GM23338 (cell line): ENCODE results near the gene CACNA1C. TPM values are rescaled to one million over a fixed set of nuclear protein-coding genes. Genes with fewer than 3 reads are reported as not detected.
A peak's percentile ranks its signal among the peaks of the same experiment; 100 is the strongest.

Experiments used
- ATAC-seq: fragments of 200-7000 bp; cut with Tn5 transposase; 3 replicates; pipeline ENCODE4 v1.9.1; 2020
- DNase-seq: peaks from one replicate; pipeline ENCODE4 v3.0.0-alpha.2; 2015; ENCODE audit warnings: low spot score
- H2AFZ ChIP-seq: fragments of 200-600 bp; sonication (generic); 2 replicates; pipeline ENCODE4 v1.8.0; 2016; ENCODE audit warnings: antibody characterized with exemption, mild to moderate bottlenecking, moderate library complexity
- H3F3A ChIP-seq: fragments of 200-600 bp; sonication (generic); replicated peaks from 2 replicates; pipeline ENCODE4 v1.8.0; 2017; ENCODE audit warnings: antibody characterized with exemption, mixed run types, low read depth
- H3K27ac ChIP-seq: fragments of 200-600 bp; sonication (generic); 2 replicates; pipeline ENCODE4 v1.6.1; 2016; ENCODE audit warnings: low read depth
- H3K27me3 ChIP-seq: fragments of 200-600 bp; sonication (generic); 2 replicates; pipeline ENCODE4 v1.8.0; 2016; ENCODE audit warnings: mild to moderate bottlenecking, mixed run types, moderate library complexity; ENCODE audit not compliant: insufficient read depth
- H3K36me3 ChIP-seq: fragments of 200-600 bp; sonication (generic); 2 replicates; pipeline ENCODE4 v1.8.0; 2016; ENCODE audit warnings: mild to moderate bottlenecking; ENCODE audit not compliant: insufficient read depth
- H3K4me1 ChIP-seq: fragments of 200-600 bp; sonication (generic); 2 replicates; pipeline ENCODE4 v1.8.0; 2016; ENCODE audit warnings: mild to moderate bottlenecking, moderate library complexity; ENCODE audit not compliant: insufficient read depth
- H3K4me2 ChIP-seq: fragments of 200-600 bp; sonication (generic); 2 replicates; pipeline ENCODE4 v1.7.1; 2017; ENCODE audit warnings: mixed run types
- H3K4me3 ChIP-seq: fragments of 200-600 bp; sonication (generic); 2 replicates; pipeline ENCODE4 v1.6.1; 2016; ENCODE audit warnings: mixed run types
- H3K79me2 ChIP-seq: fragments of 200-600 bp; sonication (generic); replicated peaks from 2 replicates; pipeline ENCODE4 v1.8.0; 2017; ENCODE audit warnings: mild to moderate bottlenecking; ENCODE audit not compliant: insufficient read depth
- H3K9me2 ChIP-seq: fragments of 200-600 bp; sonication (generic); 2 replicates; pipeline ENCODE4 v1.8.0; 2017; ENCODE audit not compliant: insufficient read depth
- H4K20me1 ChIP-seq: fragments of 200-600 bp; sonication (generic); replicated peaks from 2 replicates; pipeline ENCODE4 v1.8.0; 2017; ENCODE audit warnings: mild to moderate bottlenecking; ENCODE audit not compliant: insufficient read depth
- H3K27ac Mint-ChIP-seq: 2 replicates; pipeline ENCODE4 v1.8.0; 2020; ENCODE audit warnings: inconsistent platforms, mild to moderate bottlenecking, moderate library complexity, mixed read lengths
- H3K27me3 Mint-ChIP-seq: 3 replicates; pipeline ENCODE4 v1.8.0; 2022; ENCODE audit warnings: low read depth, mild to moderate bottlenecking, moderate library complexity, mixed read lengths, inconsistent platforms; ENCODE audit not compliant: insufficient read depth, poor library complexity
- H3K36me3 Mint-ChIP-seq: 3 replicates; pipeline ENCODE4 v1.8.0; 2021; ENCODE audit warnings: low read depth, mild to moderate bottlenecking, inconsistent platforms, moderate library complexity, mixed read lengths
- H3K4me1 Mint-ChIP-seq: 3 replicates; pipeline ENCODE4 v1.8.0; 2020; ENCODE audit warnings: mild to moderate bottlenecking, inconsistent platforms, mixed read lengths
- H3K4me3 Mint-ChIP-seq: 3 replicates; pipeline ENCODE4 v1.8.0; 2021; ENCODE audit warnings: moderate library complexity, mild to moderate bottlenecking, inconsistent platforms, mixed read lengths
- H3K9me3 Mint-ChIP-seq: 3 replicates; pipeline ENCODE4 v1.8.0; 2020; ENCODE audit warnings: moderate library complexity, mild to moderate bottlenecking, inconsistent platforms, mixed read lengths
- JUNB ChIP-seq: IDR thresholded peaks from one replicate; pipeline ENCODE4 v1.6.1; 2016; ENCODE audit warnings: antibody characterized with exemption; ENCODE audit not compliant: unreplicated experiment
- NANOG ChIP-seq: IDR thresholded peaks from 2 replicates; pipeline ENCODE4 v1.6.1; 2016; ENCODE audit warnings: antibody characterized with exemption, borderline replicate concordance
- STAT1 ChIP-seq: IDR thresholded peaks from one replicate; pipeline ENCODE4 v1.6.1; 2016; ENCODE audit warnings: antibody characterized with exemption; ENCODE audit not compliant: unreplicated experiment
- ZNF114 ChIP-seq: fragments of 250-450 bp; sonication (Bioruptor Pico); IDR thresholded peaks from 2 replicates; pipeline ENCODE4 v1.5.0; 2020; ENCODE audit warnings: mild to moderate bottlenecking, moderate library complexity
- polyA plus RNA-seq: library from polyadenylated mRNA; unstranded; fragments of >200 nt; fragmentation: Nextera tagmentation; extraction: Ambion mirVana; gene quantifications from 2 replicates; pipeline ENCODE4 v1.2.1, GENCODE V29; 2016
- total RNA-seq: library from RNA; depleted of rRNA; stranded (reverse); fragments of >200 nt; shearing (Covaris generic); gene quantifications from 2 replicates; pipeline ENCODE4 v1.2.3, GENCODE V29; 2014

Gene CACNA1C
- total and polyA plus RNA-seq, 2 experiments from 2014 or later, result 0.78 to 2.1 TPM

GRCh38 chr12:2451497-2451896 is 398.7 kb downstream of the CACNA1C start:
- Histone ChIP-seq H4K20me1 (no peaks in the 10 kb centered on the region), H3K27ac (no peak overlapping the region), H3K4me2 (no peak overlapping the region), H3K4me1 (no peaks in the 10 kb centered on the region), H3K4me3 (no peak overlapping the region), H3K9me2 (no peaks in the 10 kb centered on the region), H2AFZ (no peak overlapping the region), H3F3A (no peaks in the 10 kb centered on the region), H3K79me2 (no peaks in the 10 kb centered on the region), H3K27me3 (no peaks in the 10 kb centered on the region), H3K36me3 (no peaks in the 10 kb centered on the region)
- Mint-ChIP-seq H3K27me3 (peaks cover 10% of the 10 kb centered on the region), H3K4me1 (no peaks in the 10 kb centered on the region), H3K9me3 (no peaks in the 10 kb centered on the region; the same call in 2 of the 3 replicates), H3K4me3 (no peak overlapping the region), H3K27ac (no peak overlapping the region), H3K36me3 (no peaks in the 10 kb centered on the region)
- no peak for TF ChIP-seq JUNB
- no peak for DNase-seq
- peak; percentile 63 for ATAC-seq

- no peak for TF ChIP-seq STAT1
- Histone ChIP-seq H3K79me2 (no peaks in the 10 kb centered on the region), H3K27ac (no peak overlapping the region), H3K36me3 (no peaks in the 10 kb centered on the region), H3F3A (no peaks in the 10 kb centered on the region), H2AFZ (no peak overlapping the region), H3K4me3 (no peak overlapping the region), H3K4me2 (no peak overlapping the region), H3K9me2 (no peaks in the 10 kb centered on the region), H3K4me1 (no peaks in the 10 kb centered on the region), H4K20me1 (no peaks in the 10 kb centered on the region), H3K27me3 (no peaks in the 10 kb centered on the region)
- H3K27me3 Mint-ChIP-seq, result peaks cover 5% of the 10 kb centered on the region
- H3K4me1 Mint-ChIP-seq, result peaks cover 4% of the 10 kb centered on the region; the same call in 1 of the 3 replicates
- H3K9me3 Mint-ChIP-seq, result no peaks in the 10 kb centered on the region; the same call in 2 of the 3 replicates
- DNase-seq, result no peak
- H3K27ac Mint-ChIP-seq, result no peak overlapping the region
- ATAC-seq, result no peak
- H3K4me3 Mint-ChIP-seq, result no peak overlapping the region
- H3K36me3 Mint-ChIP-seq, result no peaks in the 10 kb centered on the region
Observed at GRCh38 chr12:2453076-2453760, 400.4 kb downstream of the CACNA1C start.

DNA sequence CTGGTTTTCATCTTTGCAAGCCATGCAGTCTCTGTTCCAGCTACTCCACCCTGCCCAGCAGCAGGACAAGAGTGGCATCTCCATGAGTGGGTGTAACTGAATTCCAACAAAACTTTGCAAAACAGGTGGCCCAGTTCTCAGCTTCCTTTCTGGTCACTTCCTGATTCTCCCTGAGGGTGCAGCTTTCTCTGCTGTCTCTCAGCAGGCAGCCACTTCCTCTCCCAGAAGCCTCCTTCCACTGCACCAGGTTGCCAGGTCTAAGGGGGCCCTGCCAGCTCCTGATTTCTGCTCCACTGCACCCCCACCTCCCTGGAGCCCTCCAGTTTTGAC is 400.9 kb downstream of the CACNA1C start:
- no peaks in the 10 kb centered on the region for H3K27me3 ChIP-seq
- H3K9me2 ChIP-seq, result no peaks in the 10 kb centered on the region
- ATAC-seq (no peak), DNase-seq (no peak)
- H3K36me3 ChIP-seq, result no peaks in the 10 kb centered on the region
- Mint-ChIP-seq H3K4me3 (no peak overlapping the region), H3K27ac (no peak overlapping the region), H3K36me3 (no peaks in the 10 kb centered on the region), H3K9me3 (no peaks in the 10 kb centered on the region; the same call in 2 of the 3 replicates), H3K4me1 (peaks cover 4% of the 10 kb centered on the region; the same call in 1 of the 3 replicates), H3K27me3 (peaks cover 5% of the 10 kb centered on the region)
- H3K4me2 ChIP-seq, result no peak overlapping the region
- H3F3A ChIP-seq, result no peaks in the 10 kb centered on the region
- H3K4me1 ChIP-seq, result no peaks in the 10 kb centered on the region
- no peaks in the 10 kb centered on the region for H4K20me1 ChIP-seq
- H2AFZ ChIP-seq, result no peak overlapping the region
- H3K4me3 ChIP-seq, result no peak overlapping the region
- no peaks in the 10 kb centered on the region for H3K79me2 ChIP-seq
- no peak for TF ChIP-seq NANOG
- H3K27ac ChIP-seq, result no peak overlapping the region

DNA sequence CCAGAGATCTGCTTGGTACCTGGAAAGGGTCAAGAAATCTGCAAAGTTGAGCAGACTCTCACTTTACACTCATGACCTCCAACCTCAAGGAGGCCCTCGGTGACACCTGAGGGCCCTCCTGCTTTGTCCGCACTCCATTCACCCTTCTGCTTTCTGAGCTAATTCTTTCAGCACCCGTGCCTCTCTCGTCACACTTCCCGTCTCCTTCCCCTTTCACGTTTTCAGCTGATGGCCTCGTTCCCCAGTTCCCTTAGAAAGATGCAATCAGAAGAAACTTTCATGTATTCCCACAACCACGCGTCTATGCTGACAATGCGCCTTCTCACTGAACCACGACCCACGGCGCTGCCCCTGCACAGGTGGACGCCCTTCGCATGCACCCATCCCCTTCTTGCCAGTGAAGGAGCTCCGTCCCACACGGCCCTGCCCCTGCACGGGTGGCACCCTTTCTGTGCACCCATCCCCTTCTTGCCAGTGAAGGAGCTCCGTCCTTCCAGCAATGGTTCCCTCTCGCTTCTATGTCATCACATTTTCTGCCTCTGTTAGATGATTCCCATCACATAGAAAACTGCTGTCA is 401.9 kb downstream of the CACNA1C start:
- no peak overlapping the region for H3K4me3 ChIP-seq
- H3F3A ChIP-seq, result no peaks in the 10 kb centered on the region
- no peak overlapping the region for H3K27ac ChIP-seq
- H3K27me3 ChIP-seq, result no peaks in the 10 kb centered on the region
- no peak overlapping the region for H3K4me2 ChIP-seq
- ATAC-seq (no peak), DNase-seq (no peak)
- no peaks in the 10 kb centered on the region for H3K36me3 Mint-ChIP-seq
- H3K4me1 ChIP-seq, result no peaks in the 10 kb centered on the region
- no peaks in the 10 kb centered on the region for H3K9me2 ChIP-seq
- no peaks in the 10 kb centered on the region for H3K27me3 Mint-ChIP-seq
- H4K20me1 ChIP-seq, result no peaks in the 10 kb centered on the region
- H3K36me3 ChIP-seq, result no peaks in the 10 kb centered on the region
- no peaks in the 10 kb centered on the region for H3K79me2 ChIP-seq
- H3K4me1 Mint-ChIP-seq, result peaks cover 4% of the 10 kb centered on the region; the same call in 1 of the 3 replicates
- H3K9me3 Mint-ChIP-seq, result no peaks in the 10 kb centered on the region; the same call in 2 of the 3 replicates
- TF ChIP-seq ZNF114 (CRISPR knock-in tag), result no peak
- TF ChIP-seq NANOG, result no peak
- no peak overlapping the region for H3K4me3 Mint-ChIP-seq
- H2AFZ ChIP-seq, result no peak overlapping the region
- no peak overlapping the region for H3K27ac Mint-ChIP-seq
